Endothelial cell of umbilical vein (primary cell): ENCODE results near the gene CFAP46. TPM values are rescaled to one million over a fixed set of nuclear protein-coding genes. Genes with fewer than 3 reads are reported as not detected.

Source experiments
- BruUV-seq: library from RNA; stranded (reverse); fragments of 400-500 nt; replicated peaks from 2 replicates; lab custom pipeline; 2021; lab: Mats Ljungman, UMichigan
- CTCF ChIA-PET: fragments of 300-600, 350-600 bp; sonication (Branson Sonifier 250); formaldehyde crosslinking; loops from one replicate; lab custom pipeline; 2021; ENCODE audit warnings: antibody characterized with exemption, inconsistent platforms; lab: Charles Lee
- POLR2A ChIA-PET: fragments of 300-600, 350-600 bp; sonication (Branson Sonifier 250); formaldehyde crosslinking; loops from one replicate; lab custom pipeline; 2021; ENCODE audit warnings: antibody characterized with exemption, inconsistent platforms; lab: Charles Lee
- DNase-seq: peaks from one replicate; pipeline ENCODE4 v3.0.0-alpha.2; 2011; ENCODE audit warnings: low read depth, low spot score
- FAIRE-seq: peaks from 2 replicates; lab custom pipeline; 2011; peaks lifted over from hg19 to GRCh38; lab: Jason Lieb, UNC
- H2AFZ ChIP-seq: 2 replicates; pipeline ENCODE4 v1.6.0; 2012; ENCODE audit warnings: low read depth, low read length, control low read depth, inconsistent platforms
- H3K27ac ChIP-seq: 2 replicates; pipeline ENCODE4 v1.5.1; 2011; ENCODE audit warnings: low read depth, mild to moderate bottlenecking, control low read depth, low read length, moderate library complexity; ENCODE audit not compliant: insufficient read depth
- H3K27me3 ChIP-seq, 2 experiments: 2 replicates each; pipeline versions ENCODE4 v1.6.0 to v1.6.1; 2011; ENCODE audit warnings: low read length in 2 of 2, mixed read lengths in 1 of 2; ENCODE audit not compliant: control insufficient read depth in 2 of 2, insufficient read depth in 2 of 2
- H3K36me3 ChIP-seq, 2 experiments: 2 replicates in 1 of 2; 3 replicates in 1 of 2; pipeline ENCODE4 v1.5.1; 2011; ENCODE audit warnings: low read length in 2 of 2, mild to moderate bottlenecking in 1 of 2, moderate library complexity in 1 of 2; ENCODE audit not compliant: control insufficient read depth in 2 of 2, insufficient read depth in 2 of 2; ENCODE audit errors: extremely low read depth in 1 of 2
- H3K4me1 ChIP-seq: 3 replicates; pipeline ENCODE4 v1.5.1; 2011; ENCODE audit warnings: mild to moderate bottlenecking, low read length; ENCODE audit not compliant: control insufficient read depth, insufficient read depth; ENCODE audit errors: extremely low read depth
- H3K4me2 ChIP-seq: 2 replicates; pipeline ENCODE4 v1.6.1; 2011; ENCODE audit warnings: low read length, control low read depth, mixed read lengths; ENCODE audit not compliant: insufficient read depth
- H3K4me3 ChIP-seq, 3 experiments: fragments of 200-600 bp in 1 of 3; sonication (generic), shearing (Covaris generic) in 1 of 3; replicated peaks in 1 of 3; 2 replicates each; pipeline ENCODE4 v1.5.1; 2011 to 2016; ENCODE audit warnings: control low read depth in 3 of 3, low read length in 3 of 3, mild to moderate bottlenecking in 2 of 3, inconsistent platforms in 1 of 3, low read depth in 1 of 3, moderate library complexity in 1 of 3; ENCODE audit not compliant: insufficient read depth in 1 of 3
- H3K79me2 ChIP-seq: 2 replicates; pipeline ENCODE4 v1.6.0; 2012; ENCODE audit warnings: low read length, inconsistent platforms; ENCODE audit not compliant: control insufficient read depth, insufficient read depth
- H3K9ac ChIP-seq: replicated peaks from 2 replicates; pipeline ENCODE3; 2011; ENCODE audit warnings: low read length, control low read depth; ENCODE audit not compliant: insufficient read depth; ENCODE audit errors: extremely low read depth
- H3K9me1 ChIP-seq: replicated peaks from 3 replicates; pipeline ENCODE4 v1.6.0; 2011; ENCODE audit warnings: mild to moderate bottlenecking, low read length; ENCODE audit not compliant: control insufficient read depth, insufficient read depth; ENCODE audit errors: extremely low read depth
- H3K9me3 ChIP-seq: replicated peaks from 2 replicates; pipeline ENCODE4 v1.5.1; 2012; ENCODE audit warnings: low read length, inconsistent platforms; ENCODE audit not compliant: control insufficient read depth, insufficient read depth
- H4K20me1 ChIP-seq: replicated peaks from 2 replicates; pipeline ENCODE3; 2011; ENCODE audit warnings: mild to moderate bottlenecking, low read length; ENCODE audit not compliant: control insufficient read depth, insufficient read depth; ENCODE audit errors: extremely low read depth
- EZH2 ChIP-seq: IDR thresholded peaks from 2 replicates; pipeline ENCODE4 v1.6.1; 2012; ENCODE audit warnings: borderline replicate concordance, low read depth, mild to moderate bottlenecking, moderate library complexity, low read length, inconsistent platforms; ENCODE audit not compliant: severe bottlenecking
- FOS ChIP-seq: IDR thresholded peaks from 2 replicates; pipeline ENCODE4 v1.6.1; 2011; ENCODE audit warnings: mild to moderate bottlenecking, low read length, moderate library complexity, borderline replicate concordance; ENCODE audit not compliant: insufficient read depth
- GATA2 ChIP-seq: IDR thresholded peaks from 2 replicates; pipeline ENCODE4 v1.7.0; 2011; ENCODE audit warnings: low read depth, mild to moderate bottlenecking, moderate library complexity, mixed read lengths, low read length; ENCODE audit not compliant: insufficient read length, insufficient read depth
- JUN ChIP-seq: IDR thresholded peaks from 2 replicates; pipeline ENCODE4 v1.6.1; 2011; ENCODE audit warnings: borderline replicate concordance, low read depth; ENCODE audit not compliant: insufficient read length, insufficient read depth
- MYC ChIP-seq: IDR thresholded peaks from one replicate; pipeline ENCODE4 v1.6.1; 2011; ENCODE audit warnings: mild to moderate bottlenecking, low read depth, low read length
- POLR2A ChIP-seq: IDR thresholded peaks from 2 replicates; pipeline ENCODE4 v1.6.1; 2012; ENCODE audit warnings: low read depth, mild to moderate bottlenecking, control low read depth, low read length
- POLR2AphosphoS5 ChIP-seq: IDR thresholded peaks from 2 replicates; pipeline ENCODE4 v1.6.1; 2012; ENCODE audit warnings: low read depth, mild to moderate bottlenecking, control low read depth, low read length, moderate library complexity; ENCODE audit not compliant: insufficient read depth
- dilution Hi-C: fragments of 300-500 bp; cut with MboI; formaldehyde crosslinking; loops from one replicate; pipeline ENCODE4 v1.15.0; 2019; ENCODE audit warnings: low sequenced_read_pairs; ENCODE audit not compliant: extremely low pct_ligation_motif_present
- intact Hi-C: fragments of 100-400 bp; cut with micrococcal nuclease; formaldehyde crosslinking; loops from one replicate; pipeline ENCODE4 v1.10.0; 2022
- polyA plus RNA-seq, 4 experiments: library from polyadenylated mRNA; depleted of rRNA in 3 of 4; stranded (reverse) in 3 of 4; unstranded in 1 of 4; fragments of >200 nt; gene quantifications; 2 replicates each; pipeline versions ENCODE4 v1.2.1 to v1.2.3, GENCODE V29; 2011 to 2012; ENCODE audit warnings: missing spikeins in 1 of 4
- total RNA-seq: library from RNA; stranded (reverse); gene quantifications from 2 replicates; pipeline ENCODE4 v1.2.3, GENCODE V29; 2021
- TF ChIP-seq, protein P1 (sequence below), 2 donors: IDR thresholded peaks; 1 replicate in 1 of 2; 2 replicates in 1 of 2; pipeline ENCODE4 v1.5.1; 2011; ENCODE audit warnings: low read length in 2 of 2, mild to moderate bottlenecking in 2 of 2, moderate library complexity in 2 of 2, control low read depth in 1 of 2, inconsistent platforms in 1 of 2, low read depth in 1 of 2; ENCODE audit not compliant: insufficient read depth in 1 of 2; ENCODE audit errors: extremely low read depth in 1 of 2
- TF ChIP-seq, protein P2 (sequence below): IDR thresholded peaks from 2 replicates; pipeline ENCODE4 v1.6.1; 2011; ENCODE audit not compliant: insufficient read depth, insufficient read length

The CFAP46 gene
- total and polyA plus RNA-seq, 2 donors (not counting 3 experiments of a cell fraction or from before 2014, with no cell fraction given), result 0.75 to 0.98 TPM

DNA sequence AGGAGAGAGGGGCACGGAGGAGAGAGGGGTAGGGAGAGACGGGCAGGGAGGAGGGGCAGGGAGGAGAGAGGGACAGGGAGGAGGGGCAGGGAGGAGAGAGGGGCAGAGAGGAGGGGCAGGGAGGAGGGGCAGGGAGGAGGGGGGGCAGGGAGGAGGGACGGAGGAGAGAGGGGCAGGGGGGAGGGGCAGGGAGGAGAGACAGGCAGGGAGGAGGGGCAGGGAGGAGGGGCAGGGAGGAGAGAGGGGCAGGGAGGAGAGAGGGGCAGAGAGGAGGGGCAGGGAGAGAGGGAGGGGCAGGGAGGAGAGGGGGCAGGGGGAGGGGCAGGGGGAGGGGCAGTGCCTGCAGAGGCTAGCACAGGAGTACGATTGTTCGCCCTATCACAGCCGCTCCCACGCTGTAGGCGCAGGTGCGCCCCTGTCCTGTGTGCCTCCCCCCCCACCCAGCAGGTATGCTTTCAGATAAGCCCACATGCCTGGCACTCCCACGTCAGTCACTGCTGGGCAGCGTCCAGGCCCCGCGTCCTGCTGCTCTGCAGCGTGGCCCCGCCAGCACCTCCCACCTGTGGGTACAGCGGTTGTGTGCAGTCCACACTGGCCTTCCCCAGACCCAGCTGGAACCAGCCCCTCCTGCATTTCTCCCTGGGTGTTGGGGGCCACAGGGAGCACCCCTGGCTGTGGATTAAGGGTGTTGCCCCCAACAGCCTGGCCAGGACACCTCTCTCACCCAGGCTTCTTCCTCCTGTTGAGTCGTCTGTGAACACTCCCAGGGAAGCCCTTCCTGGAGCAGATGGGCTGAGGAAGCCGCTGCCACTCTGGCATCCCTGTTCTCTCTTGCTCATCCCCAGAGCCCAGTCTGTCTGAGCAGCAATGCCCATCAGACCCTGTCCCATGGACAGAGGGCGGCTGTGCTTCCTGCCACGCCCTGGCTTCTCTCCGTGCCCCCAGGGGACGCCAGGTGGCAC, 167.2 kb downstream of the CFAP46 start:
- TF ChIP-seq GATA2 (no peak), POLR2A (no peak), POLR2AphosphoS5 (no peak), MYC (no peak), JUN (no peak), FOS (no peak), EZH2 (no peak)
- TF ChIP-seq, protein P1, sequence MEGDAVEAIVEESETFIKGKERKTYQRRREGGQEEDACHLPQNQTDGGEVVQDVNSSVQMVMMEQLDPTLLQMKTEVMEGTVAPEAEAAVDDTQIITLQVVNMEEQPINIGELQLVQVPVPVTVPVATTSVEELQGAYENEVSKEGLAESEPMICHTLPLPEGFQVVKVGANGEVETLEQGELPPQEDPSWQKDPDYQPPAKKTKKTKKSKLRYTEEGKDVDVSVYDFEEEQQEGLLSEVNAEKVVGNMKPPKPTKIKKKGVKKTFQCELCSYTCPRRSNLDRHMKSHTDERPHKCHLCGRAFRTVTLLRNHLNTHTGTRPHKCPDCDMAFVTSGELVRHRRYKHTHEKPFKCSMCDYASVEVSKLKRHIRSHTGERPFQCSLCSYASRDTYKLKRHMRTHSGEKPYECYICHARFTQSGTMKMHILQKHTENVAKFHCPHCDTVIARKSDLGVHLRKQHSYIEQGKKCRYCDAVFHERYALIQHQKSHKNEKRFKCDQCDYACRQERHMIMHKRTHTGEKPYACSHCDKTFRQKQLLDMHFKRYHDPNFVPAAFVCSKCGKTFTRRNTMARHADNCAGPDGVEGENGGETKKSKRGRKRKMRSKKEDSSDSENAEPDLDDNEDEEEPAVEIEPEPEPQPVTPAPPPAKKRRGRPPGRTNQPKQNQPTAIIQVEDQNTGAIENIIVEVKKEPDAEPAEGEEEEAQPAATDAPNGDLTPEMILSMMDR (IDR thresholded peaks at IDR 0.05; ENCODE audit: extremely low read depth in 1 of 2, insufficient read depth in 1 of 2, low read depth in 1 of 2, low read length in 2 of 2), result no peak
- TF ChIP-seq, protein P2, sequence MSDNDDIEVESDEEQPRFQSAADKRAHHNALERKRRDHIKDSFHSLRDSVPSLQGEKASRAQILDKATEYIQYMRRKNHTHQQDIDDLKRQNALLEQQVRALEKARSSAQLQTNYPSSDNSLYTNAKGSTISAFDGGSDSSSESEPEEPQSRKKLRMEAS, result no peak
- no peaks in the 10 kb centered on the region for H3K4me1 ChIP-seq
- H3K9me3 ChIP-seq, result no peaks in the 10 kb centered on the region
- POLR2A ChIA-PET, result no interaction called here
- H3K27ac ChIP-seq, result no peak overlapping the region
- H3K9me1 ChIP-seq, result no peaks in the 10 kb centered on the region
- H4K20me1 ChIP-seq, result no peaks in the 10 kb centered on the region
- H2AFZ ChIP-seq, result no peak overlapping the region
- H3K4me3 ChIP-seq, result no peak overlapping the region
- H3K9ac ChIP-seq, result no peak overlapping the region
- no peak for FAIRE-seq
- no peaks in the 10 kb centered on the region for H3K27me3 ChIP-seq
- H3K79me2 ChIP-seq, result no peaks in the 10 kb centered on the region
- intact Hi-C loops (no loop called here), dilution Hi-C loops (no loop called here)
- CTCF ChIA-PET, result no interaction called here
- H3K4me2 ChIP-seq, result no peak overlapping the region
- no TSS peak for BruUV-seq
- H3K36me3 ChIP-seq, result no peaks in the 10 kb centered on the region
- no peak for DNase-seq
